Smooth muscle cell (in vitro differentiated cells): Measurements from ENCODE around the gene THOC6. TPM values are rescaled to one million over a fixed set of nuclear protein-coding genes. Genes with fewer than 3 reads are reported as not detected.

Experiments
- DNase-seq: peaks from one replicate; lab custom pipeline; 2025; ENCODE audit not compliant: unreplicated experiment; lab: John Stamatoyannopoulos, UW
- H2AFZ ChIP-seq: fragments of 200-600 bp; sonication (generic); 2 replicates; pipeline ENCODE4 v1.6.0; 2016; ENCODE audit warnings: antibody characterized with exemption, low read depth, mild to moderate bottlenecking
- H3F3A ChIP-seq: fragments of 200-600 bp; sonication (generic); 2 replicates; pipeline ENCODE4 v1.6.0; 2017; ENCODE audit warnings: antibody characterized with exemption, low read depth
- H3K27ac ChIP-seq: fragments of 200-600 bp; sonication (generic); 2 replicates; pipeline ENCODE4 v1.5.1; 2016; ENCODE audit warnings: low read depth, mild to moderate bottlenecking
- H3K27me3 ChIP-seq: fragments of 200-600 bp; sonication (generic); 2 replicates; pipeline ENCODE4 v1.6.1; 2016; ENCODE audit warnings: low read depth, mild to moderate bottlenecking
- H3K36me3 ChIP-seq: fragments of 200-600 bp; sonication (generic); 2 replicates; pipeline ENCODE4 v1.5.1; 2016; ENCODE audit warnings: low read depth
- H3K4me1 ChIP-seq: fragments of 200-600 bp; sonication (generic); 2 replicates; pipeline ENCODE4 v1.5.1; 2016; ENCODE audit warnings: low read depth
- H3K4me2 ChIP-seq: fragments of 200-600 bp; sonication (generic); 2 replicates; pipeline ENCODE4 v1.6.0; 2016; ENCODE audit warnings: mild to moderate bottlenecking
- H3K4me3 ChIP-seq: fragments of 200-600 bp; sonication (generic); 2 replicates; pipeline ENCODE4 v1.5.1; 2016; ENCODE audit warnings: mild to moderate bottlenecking
- H3K79me2 ChIP-seq: fragments of 200-600 bp; sonication (generic); 2 replicates; pipeline ENCODE4 v1.6.0; 2016; ENCODE audit warnings: low read depth, mild to moderate bottlenecking
- H3K9ac ChIP-seq: fragments of 200-600 bp; sonication (generic); 2 replicates; pipeline ENCODE4 v1.6.0; 2016; ENCODE audit warnings: low read depth
- H3K9me3 ChIP-seq: fragments of 200-600 bp; sonication (generic); replicated peaks from 2 replicates; pipeline ENCODE4 v1.5.1; 2016; ENCODE audit warnings: low read depth
- H4K20me1 ChIP-seq: fragments of 200-600 bp; sonication (generic); 2 replicates; pipeline ENCODE4 v1.6.0; 2016; ENCODE audit warnings: low read depth
- WGBS: methylation state at CpG from one replicate; pipeline ENCODE4 v1.1.7; 2016; ENCODE audit warnings: low lambda C conversion rate; 5-methylcytosine and 5-hydroxymethylcytosine counted together
- polyA plus RNA-seq: library from polyadenylated mRNA; unstranded; fragments of >200 nt; fragmentation: Nextera tagmentation; extraction: Ambion mirVana; gene quantifications from 2 replicates; pipeline ENCODE4 v1.2.1, GENCODE V29; 2016
- total RNA-seq: library from RNA; depleted of rRNA; stranded (reverse); fragments of >200 nt; gene quantifications from 2 replicates; pipeline ENCODE4 v1.2.3, GENCODE V29; 2014
- TF ChIP-seq, protein P1 (sequence below): fragments of 200-600 bp; sonication (generic); IDR thresholded peaks from 2 replicates; pipeline ENCODE4 v1.5.1; 2017; ENCODE audit warnings: borderline replicate concordance, mild to moderate bottlenecking, antibody characterized with exemption; ENCODE audit not compliant: insufficient read depth, poor library complexity, severe bottlenecking

Gene THOC6
- total and polyA plus RNA-seq, 2 experiments from 2014 or later: 28.9 to 59.4 TPM

DNA sequence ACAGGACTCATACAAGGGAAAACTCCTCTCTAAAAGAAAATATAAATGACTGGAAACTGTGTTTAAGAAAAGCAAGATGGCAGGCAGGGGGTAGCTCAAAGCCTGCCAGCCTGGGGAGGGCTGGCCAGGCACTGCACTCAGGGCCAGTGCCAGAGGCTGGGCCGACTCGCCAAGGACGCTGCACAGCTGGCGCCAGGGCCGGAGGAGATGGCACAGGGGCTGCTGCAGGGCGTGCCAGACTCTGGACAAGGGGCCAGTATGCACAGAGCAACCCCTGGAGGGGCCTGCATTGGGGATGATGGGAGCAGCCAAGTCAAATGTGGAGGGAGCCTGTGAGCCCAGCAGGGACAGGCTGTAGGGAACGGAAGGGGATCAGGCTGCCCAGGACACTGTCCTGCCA is 47.6 kb upstream of the THOC6 start:
- TF ChIP-seq, protein P1, sequence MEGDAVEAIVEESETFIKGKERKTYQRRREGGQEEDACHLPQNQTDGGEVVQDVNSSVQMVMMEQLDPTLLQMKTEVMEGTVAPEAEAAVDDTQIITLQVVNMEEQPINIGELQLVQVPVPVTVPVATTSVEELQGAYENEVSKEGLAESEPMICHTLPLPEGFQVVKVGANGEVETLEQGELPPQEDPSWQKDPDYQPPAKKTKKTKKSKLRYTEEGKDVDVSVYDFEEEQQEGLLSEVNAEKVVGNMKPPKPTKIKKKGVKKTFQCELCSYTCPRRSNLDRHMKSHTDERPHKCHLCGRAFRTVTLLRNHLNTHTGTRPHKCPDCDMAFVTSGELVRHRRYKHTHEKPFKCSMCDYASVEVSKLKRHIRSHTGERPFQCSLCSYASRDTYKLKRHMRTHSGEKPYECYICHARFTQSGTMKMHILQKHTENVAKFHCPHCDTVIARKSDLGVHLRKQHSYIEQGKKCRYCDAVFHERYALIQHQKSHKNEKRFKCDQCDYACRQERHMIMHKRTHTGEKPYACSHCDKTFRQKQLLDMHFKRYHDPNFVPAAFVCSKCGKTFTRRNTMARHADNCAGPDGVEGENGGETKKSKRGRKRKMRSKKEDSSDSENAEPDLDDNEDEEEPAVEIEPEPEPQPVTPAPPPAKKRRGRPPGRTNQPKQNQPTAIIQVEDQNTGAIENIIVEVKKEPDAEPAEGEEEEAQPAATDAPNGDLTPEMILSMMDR: no peak
- no peaks in the 10 kb centered on the region for H3F3A ChIP-seq
- H3K9me3 ChIP-seq: no peaks in the 10 kb centered on the region
- DNase-seq: no peak
- H3K4me1 ChIP-seq: peaks cover 12% of the 10 kb centered on the region
- H3K4me3 ChIP-seq: no peak overlapping the region
- H4K20me1 ChIP-seq: no peaks in the 10 kb centered on the region
- no peak overlapping the region for H3K4me2 ChIP-seq
- no peaks in the 10 kb centered on the region for H3K79me2 ChIP-seq
- H3K27ac ChIP-seq: no peak overlapping the region
- no peaks in the 10 kb centered on the region for H3K36me3 ChIP-seq
- H2AFZ ChIP-seq: no peak overlapping the region
- over 99% methylated on average over 7 of the region's 7 CpGs for WGBS
- no peak overlapping the region for H3K9ac ChIP-seq
- no peaks in the 10 kb centered on the region for H3K27me3 ChIP-seq

DNA sequence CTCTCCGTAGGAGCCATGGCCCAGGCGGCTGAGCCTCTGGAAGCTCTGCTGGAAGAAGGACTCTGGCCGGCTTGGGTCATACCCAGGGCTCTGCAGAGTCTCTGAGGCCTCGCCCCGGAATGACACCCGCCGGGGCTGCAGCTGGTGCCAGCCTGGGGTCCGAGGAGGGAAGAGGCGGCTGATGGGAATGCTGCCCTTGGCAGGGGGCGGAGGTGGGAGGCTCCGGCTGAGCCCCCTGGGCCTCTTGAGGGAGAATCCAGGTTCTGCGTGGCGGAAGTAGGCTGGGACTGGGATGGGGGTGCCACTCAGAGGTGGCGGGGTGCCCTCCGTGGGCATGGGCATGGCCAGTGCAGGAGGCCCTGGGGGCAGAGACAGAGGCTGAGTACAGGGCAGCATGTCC is 47.2 kb upstream of the THOC6 start:
- H3K4me1 ChIP-seq: peaks cover 17% of the 10 kb centered on the region
- no peaks in the 10 kb centered on the region for H4K20me1 ChIP-seq
- TF ChIP-seq, protein P1: no peak

DNA sequence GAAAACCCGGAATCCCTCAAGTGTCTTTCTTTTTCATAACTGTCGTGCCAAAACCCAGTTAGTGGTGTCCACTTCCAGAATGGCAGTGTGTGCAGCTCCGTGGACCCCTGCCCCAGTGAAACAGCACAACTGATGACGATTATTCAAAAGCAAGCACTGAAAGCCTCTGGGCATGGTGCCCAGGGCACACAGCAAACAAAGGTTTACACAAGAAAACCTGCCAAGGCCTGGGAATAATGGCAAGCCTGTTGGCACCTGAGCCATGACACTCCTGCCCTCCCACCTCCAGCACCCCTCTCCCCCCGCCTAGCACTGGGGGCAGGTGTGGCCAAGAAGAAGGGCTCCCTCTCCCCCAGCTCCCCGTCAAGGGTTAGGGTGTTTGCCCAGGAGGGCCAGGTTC is 46.4 kb upstream of the THOC6 start:
- Histone ChIP-seq H4K20me1 (no peaks in the 10 kb centered on the region), H3K9ac (no peak overlapping the region), H3K79me2 (no peaks in the 10 kb centered on the region), H3F3A (peaks cover 8% of the 10 kb centered on the region), H3K4me1 (peaks cover 20% of the 10 kb centered on the region), H3K27ac (no peak overlapping the region), H3K27me3 (no peaks in the 10 kb centered on the region), H3K36me3 (no peaks in the 10 kb centered on the region), H3K4me2 (no peak overlapping the region), H3K9me3 (no peaks in the 10 kb centered on the region), H2AFZ (no peak overlapping the region), H3K4me3 (no peak overlapping the region)
- DNase-seq: no peak
- WGBS: 96% methylated on average over 6 of the region's 6 CpGs
- TF ChIP-seq, protein P1: no peak

More for the DNA sequence above, 47.2 kb upstream of the THOC6 start:
- Histone ChIP-seq H3K4me2 (no peak overlapping the region), H3F3A (peaks cover under 1% of the 10 kb centered on the region), H2AFZ (no peak overlapping the region), H3K9me3 (no peaks in the 10 kb centered on the region), H3K27me3 (no peaks in the 10 kb centered on the region), H3K79me2 (no peaks in the 10 kb centered on the region), H3K4me3 (no peak overlapping the region), H3K27ac (no peak overlapping the region), H3K36me3 (no peaks in the 10 kb centered on the region), H3K9ac (no peak overlapping the region)
- 99% methylated on average over 15 of the region's 15 CpGs for WGBS
- DNase-seq: no peak

DNA sequence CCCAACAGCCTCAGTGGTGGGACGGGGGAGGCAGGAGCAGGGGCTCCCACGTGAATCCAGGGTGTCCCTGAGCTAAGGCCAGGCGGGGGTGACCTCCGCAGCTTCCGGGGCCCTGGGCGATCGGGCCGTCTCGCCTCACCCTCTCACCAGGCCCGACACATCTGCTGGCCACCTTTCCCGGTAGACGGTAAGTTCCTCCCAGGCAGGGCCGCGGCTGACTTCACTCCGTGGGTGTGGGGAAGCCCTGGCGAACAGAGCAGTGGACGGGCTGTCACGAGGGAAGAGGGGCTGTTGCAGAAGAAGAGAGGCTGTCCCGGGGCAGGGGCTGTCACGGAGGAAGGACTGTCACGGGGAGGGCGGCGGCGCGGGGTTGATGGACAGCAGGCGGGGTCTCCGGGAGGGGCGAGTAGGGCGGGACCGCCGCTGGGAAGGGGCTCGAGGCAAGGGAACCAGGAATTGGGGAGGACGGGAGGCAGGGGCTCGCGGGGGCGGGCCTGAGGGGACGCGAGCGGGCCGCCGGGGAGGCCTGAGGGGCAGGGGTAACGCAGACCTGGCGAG is 44.1 kb upstream of the THOC6 start:
- no peaks in the 10 kb centered on the region for H3K27me3 ChIP-seq
- H3K4me1 ChIP-seq: peaks cover 20% of the 10 kb centered on the region
- peak overlapping the region; percentile 73 for H3K9ac ChIP-seq
- peak overlapping the region; percentile 70 for H3K4me3 ChIP-seq
- DNase-seq: no peak
- peaks cover 11% of the 10 kb centered on the region for H3F3A ChIP-seq
- H3K9me3 ChIP-seq: no peaks in the 10 kb centered on the region
- H3K79me2 ChIP-seq: no peaks in the 10 kb centered on the region
- no peaks in the 10 kb centered on the region for H4K20me1 ChIP-seq
- H3K27ac ChIP-seq: no peak overlapping the region
- 6% methylated on average over 32 of the region's 43 CpGs for WGBS
- H3K4me2 ChIP-seq: peak overlapping the region; percentile 88
- no peaks in the 10 kb centered on the region for H3K36me3 ChIP-seq
- TF ChIP-seq, protein P1: no peak
- peak overlapping the region; percentile 81 for H2AFZ ChIP-seq
